ENCODE data around the gene HACE1.
"Not testable (repeated sequence)": the region's sequence is repeated elsewhere in the genome, so short reads cannot be mapped to it uniquely, and the experiment has no call there.

HACE1 gene

GRCh38 chr6:104862456-104862855 is 2.7 kb upstream of the HACE1 start:
- no peak overlapping the region for H3K4me3 ChIP-seq (ENCODE audit: low read length)
- no peaks in the 10 kb centered on the region for H3K27me3 ChIP-seq (replicated peaks; ENCODE audit: control insufficient read depth, insufficient read depth, low read length)

GRCh38 chr6:104860221-104860620 is 502 bp upstream of the HACE1 start:
- H3K4me3 ChIP-seq (ENCODE audit: low read length): peak overlapping the region; percentile 90
- peak overlapping the region; percentile 88 for H3K9ac ChIP-seq (ENCODE audit: low read length)
- DNase-seq (ENCODE audit: low read depth): peak; percentile 5
- no peaks in the 10 kb centered on the region for H3K27me3 ChIP-seq (replicated peaks; ENCODE audit: control insufficient read depth, insufficient read depth, low read length)
- H3K9me3 ChIP-seq (ENCODE audit: control insufficient read depth, low read length): no peaks in the 10 kb centered on the region
- H3K4me1 ChIP-seq (ENCODE audit: control insufficient read depth, insufficient read depth, low read length): peaks cover 10% of the 10 kb centered on the region
- H3K36me3 ChIP-seq (ENCODE audit: control insufficient read depth, insufficient read depth, low read length, severe bottlenecking): no peaks in the 10 kb centered on the region

More at GRCh38 chr6:104862456-104862855, 2.7 kb upstream of the HACE1 start:
- peaks cover 10% of the 10 kb centered on the region for H3K4me1 ChIP-seq (ENCODE audit: control insufficient read depth, insufficient read depth, low read length)
- H3K9ac ChIP-seq (ENCODE audit: low read length): no peak overlapping the region
- H3K9me3 ChIP-seq (ENCODE audit: control insufficient read depth, low read length): no peaks in the 10 kb centered on the region
- no peaks in the 10 kb centered on the region for H3K36me3 ChIP-seq (ENCODE audit: control insufficient read depth, insufficient read depth, low read length, severe bottlenecking)
- DNase-seq (ENCODE audit: low read depth): no peak

- H3K9me3 ChIP-seq (ENCODE audit: control insufficient read depth, low read length): no peaks in the 10 kb centered on the region
- DNase-seq (ENCODE audit: low read depth): peak; percentile 23
Measured at GRCh38 chr6:104858642-104859041, 1.1 kb downstream of the HACE1 start.

GRCh38 chr6:104855507-104855906 is 4.2 kb downstream of the HACE1 start:
- Histone ChIP-seq H3K36me3 (ENCODE audit: control insufficient read depth, insufficient read depth, low read length, severe bottlenecking) (peaks cover 7% of the 10 kb centered on the region), H3K4me3 (ENCODE audit: low read length) (no peak overlapping the region), H3K4me1 (ENCODE audit: control insufficient read depth, insufficient read depth, low read length) (peaks cover 10% of the 10 kb centered on the region), H3K9me3 (ENCODE audit: control insufficient read depth, low read length) (no peaks in the 10 kb centered on the region), H3K9ac (ENCODE audit: low read length) (no peak overlapping the region), H3K27me3 (replicated peaks; ENCODE audit: control insufficient read depth, insufficient read depth, low read length) (no peaks in the 10 kb centered on the region)
- peak; percentile 77 for DNase-seq (ENCODE audit: low read depth)

More at GRCh38 chr6:104858642-104859041, 1.1 kb downstream of the HACE1 start:
- peaks cover 10% of the 10 kb centered on the region for H3K4me1 ChIP-seq (ENCODE audit: control insufficient read depth, insufficient read depth, low read length)
- peak overlapping the region; percentile 90 for H3K4me3 ChIP-seq (ENCODE audit: low read length)
- H3K27me3 ChIP-seq (replicated peaks; ENCODE audit: control insufficient read depth, insufficient read depth, low read length): no peaks in the 10 kb centered on the region
- H3K9ac ChIP-seq (ENCODE audit: low read length): peak overlapping the region; percentile 88
- H3K36me3 ChIP-seq (ENCODE audit: control insufficient read depth, insufficient read depth, low read length, severe bottlenecking): no peaks in the 10 kb centered on the region

GRCh38 chr6:104847721-104848120 is 12.0 kb downstream of the HACE1 start:
- H3K9me3 ChIP-seq (ENCODE audit: control insufficient read depth, low read length); DNase-seq (ENCODE audit: low read depth); H3K4me3 ChIP-seq (ENCODE audit: low read length); H3K9ac ChIP-seq (ENCODE audit: low read length); H3K4me1 ChIP-seq (ENCODE audit: control insufficient read depth, insufficient read depth, low read length); H3K27me3 ChIP-seq (replicated peaks; ENCODE audit: control insufficient read depth, insufficient read depth, low read length): not testable (repeated sequence)
- peaks cover 27% of the 10 kb centered on the region for H3K36me3 ChIP-seq (ENCODE audit: control insufficient read depth, insufficient read depth, low read length, severe bottlenecking)

GRCh38 chr6:104843229-104843628 is 16.5 kb downstream of the HACE1 start:
- Histone ChIP-seq H3K4me1 (ENCODE audit: control insufficient read depth, insufficient read depth, low read length) (no peaks in the 10 kb centered on the region), H3K4me3 (ENCODE audit: low read length) (no peak overlapping the region), H3K36me3 (ENCODE audit: control insufficient read depth, insufficient read depth, low read length, severe bottlenecking) (peaks cover 15% of the 10 kb centered on the region), H3K9ac (ENCODE audit: low read length) (no peak overlapping the region), H3K9me3 (ENCODE audit: control insufficient read depth, low read length) (no peaks in the 10 kb centered on the region), H3K27me3 (replicated peaks; ENCODE audit: control insufficient read depth, insufficient read depth, low read length) (no peaks in the 10 kb centered on the region)
- DNase-seq (ENCODE audit: low read depth): no peak

GRCh38 chr6:104837158-104837557 is 22.6 kb downstream of the HACE1 start:
- H3K36me3 ChIP-seq (ENCODE audit: control insufficient read depth, insufficient read depth, low read length, severe bottlenecking): peaks cover 21% of the 10 kb centered on the region
- no peaks in the 10 kb centered on the region for H3K9me3 ChIP-seq (ENCODE audit: control insufficient read depth, low read length)
- no peak for DNase-seq (ENCODE audit: low read depth)
- no peak overlapping the region for H3K4me3 ChIP-seq (ENCODE audit: low read length)
- H3K27me3 ChIP-seq (replicated peaks; ENCODE audit: control insufficient read depth, insufficient read depth, low read length): no peaks in the 10 kb centered on the region
- H3K4me1 ChIP-seq (ENCODE audit: control insufficient read depth, insufficient read depth, low read length): no peaks in the 10 kb centered on the region
- no peak overlapping the region for H3K9ac ChIP-seq (ENCODE audit: low read length)

- H3K4me3 ChIP-seq (ENCODE audit: low read length); H3K4me1 ChIP-seq (ENCODE audit: control insufficient read depth, insufficient read depth, low read length); H3K27me3 ChIP-seq (replicated peaks; ENCODE audit: control insufficient read depth, insufficient read depth, low read length); H3K9me3 ChIP-seq (ENCODE audit: control insufficient read depth, low read length); H3K9ac ChIP-seq (ENCODE audit: low read length): not testable (repeated sequence)
- DNase-seq (ENCODE audit: low read depth): peak; percentile 56
- H3K36me3 ChIP-seq (ENCODE audit: control insufficient read depth, insufficient read depth, low read length, severe bottlenecking): peaks cover 21% of the 10 kb centered on the region
Measured at GRCh38 chr6:104836479-104837020, 23.2 kb downstream of the HACE1 start.

GRCh38 chr6:104835782-104836181 is 23.9 kb downstream of the HACE1 start:
- H3K27me3 ChIP-seq (replicated peaks; ENCODE audit: control insufficient read depth, insufficient read depth, low read length): no peaks in the 10 kb centered on the region
- peaks cover 21% of the 10 kb centered on the region for H3K36me3 ChIP-seq (ENCODE audit: control insufficient read depth, insufficient read depth, low read length, severe bottlenecking)
- H3K4me1 ChIP-seq (ENCODE audit: control insufficient read depth, insufficient read depth, low read length): no peaks in the 10 kb centered on the region
- no peak for DNase-seq (ENCODE audit: low read depth)
- no peak overlapping the region for H3K9ac ChIP-seq (ENCODE audit: low read length)
- H3K4me3 ChIP-seq (ENCODE audit: low read length): no peak overlapping the region
- H3K9me3 ChIP-seq (ENCODE audit: control insufficient read depth, low read length): no peaks in the 10 kb centered on the region

- Histone ChIP-seq H3K27me3 (replicated peaks; ENCODE audit: control insufficient read depth, insufficient read depth, low read length) (no peaks in the 10 kb centered on the region), H3K4me1 (ENCODE audit: control insufficient read depth, insufficient read depth, low read length) (no peaks in the 10 kb centered on the region), H3K36me3 (ENCODE audit: control insufficient read depth, insufficient read depth, low read length, severe bottlenecking) (peaks cover 20% of the 10 kb centered on the region), H3K9me3 (ENCODE audit: control insufficient read depth, low read length) (no peaks in the 10 kb centered on the region), H3K9ac (ENCODE audit: low read length) (no peak overlapping the region), H3K4me3 (ENCODE audit: low read length) (no peak overlapping the region)
- no peak for DNase-seq (ENCODE audit: low read depth)
Measured at GRCh38 chr6:104829183-104829958, 30.3 kb downstream of the HACE1 start.

GRCh38 chr6:104828478-104828877 is 31.2 kb downstream of the HACE1 start:
- DNase-seq (ENCODE audit: low read depth): peak; percentile 1
- no peaks in the 10 kb centered on the region for H3K4me1 ChIP-seq (ENCODE audit: control insufficient read depth, insufficient read depth, low read length)
- no peaks in the 10 kb centered on the region for H3K27me3 ChIP-seq (replicated peaks; ENCODE audit: control insufficient read depth, insufficient read depth, low read length)
- H3K36me3 ChIP-seq (ENCODE audit: control insufficient read depth, insufficient read depth, low read length, severe bottlenecking): peaks cover 15% of the 10 kb centered on the region
- no peaks in the 10 kb centered on the region for H3K9me3 ChIP-seq (ENCODE audit: control insufficient read depth, low read length)
- H3K4me3 ChIP-seq (ENCODE audit: low read length): no peak overlapping the region
- H3K9ac ChIP-seq (ENCODE audit: low read length): no peak overlapping the region

Measured in adipocyte (in vitro differentiated cells).